Heart right ventricle (tissue), 16 donors: ENCODE measurements around the gene TCF4. TPM values are rescaled to one million over a fixed set of nuclear protein-coding genes. Genes with fewer than 3 reads are reported as not detected.

ENCODE experiments used
- ATAC-seq, 8 donors: fragments of 200-7000 bp; cut with Tn5 transposase; one replicate each; pipeline ENCODE4 v1.9.1; 2020; ENCODE audit warnings: mild to moderate bottlenecking in 8 of 8, moderate library complexity in 8 of 8, moderate number of reproducible peaks in 1 of 8
- DNase-seq, 2 donors: peaks; one replicate each; pipeline ENCODE4 v3.0.0-alpha.2; 2020
- H3K27ac ChIP-seq, 10 donors: fragments of 200-600 bp; sonication (generic) in 2 of 10; one replicate each; pipeline versions ENCODE4 v1.5.0 to v1.8.0; 2020 to 2022; ENCODE audit warnings: mild to moderate bottlenecking in 3 of 10
- H3K27me3 ChIP-seq, 7 donors: fragments of 200-600 bp; one replicate each; pipeline ENCODE4 v1.8.0; 2021 to 2022; ENCODE audit warnings: mild to moderate bottlenecking in 2 of 7
- H3K36me3 ChIP-seq, 9 donors: fragments of 200-600 bp; sonication (generic) in 1 of 9; one replicate each; pipeline versions ENCODE4 v1.5.0 to v1.8.0; 2020 to 2022; ENCODE audit warnings: mild to moderate bottlenecking in 2 of 9
- H3K4me1 ChIP-seq, 9 donors: fragments of 200-600 bp; sonication (generic) in 1 of 9; one replicate each; pipeline versions ENCODE4 v1.5.0 to v1.8.0; 2020 to 2022; ENCODE audit warnings: mild to moderate bottlenecking in 4 of 9
- H3K4me3 ChIP-seq, 10 donors: fragments of 200-600 bp; sonication (generic) in 2 of 10; one replicate each; pipeline versions ENCODE4 v1.5.0 to v1.8.0; 2020 to 2022; ENCODE audit warnings: mild to moderate bottlenecking in 7 of 10, moderate library complexity in 2 of 10
- H3K9me3 ChIP-seq, 11 donors: fragments of 200-600 bp in 10 of 11; sonication (generic) in 2 of 11; one replicate each; pipeline versions ENCODE4 v1.5.0 to v1.8.0; 2013 to 2022; ENCODE audit warnings: mild to moderate bottlenecking in 2 of 11, control low read depth in 1 of 11, moderate library complexity in 1 of 11
- WGBS, 2 donors: extraction: QIAGEN DNeasy Blood & Tissue Kit; methylation state at CpG; one replicate each; pipeline ENCODE4 v1.1.7; 2013; ENCODE audit warnings: inconsistent platforms in 1 of 2; 5-methylcytosine and 5-hydroxymethylcytosine counted together
- intact Hi-C, 10 donors: fragments of 100-400 bp; cut with DNase I; formaldehyde crosslinking; loops; one replicate each; pipeline versions ENCODE4 v1.11.1 to v1.14.2; 2022
- polyA plus RNA-seq, 2 donors: library from polyadenylated mRNA; stranded (reverse); fragments of 200-250 nt; gene quantifications; one replicate each; pipeline ENCODE4 v1.2.3, GENCODE V29; 2013
- total RNA-seq, 10 donors: library from RNA; stranded (reverse); fragmentation: NEBNext Ultra II Directional in 3 of 10; extraction: Animal tissue kit (Norgen Biotek cat#: 25700) in 3 of 10; gene quantifications; one replicate each; pipeline versions ENCODE4 v1.2.1 to v1.2.4, GENCODE V29; 2021 to 2023
- TF ChIP-seq, protein P1 (sequence below), 9 donors: fragments of 200-600 bp; sonication (generic) in 2 of 9; IDR thresholded peaks; one replicate each; pipeline versions ENCODE4 v1.5.0 to v1.8.0; 2021 to 2022; ENCODE audit warnings: antibody characterized with exemption in 9 of 9, mild to moderate bottlenecking in 5 of 9, moderate library complexity in 1 of 9
- donor health status: Arrhythmogenic right ventricular cardiomyopathy.
- donor health status: ischemic (EF 13 %, LVEDD 7.1; RV severe dilation, severe dysfunction).
- donor health status: healthy with polysubstance abuse.
- donor health status: DM: no; HTN: yes; CAD: no.
- donor health status: DM: no; HTN: no; CAD: no.
- donor health status: ischemic (EF 25% LVEDD 6.9; RV normal size, moderate dysfunction).
- donor health status: ischemic (EF 25% LVEDD 5.7; RV mildly dilated, moderate dysfunction).
- donor health status: healthy.
- donor health status: DM: yes; HTN: yes; CAD: no.
- donor health status: Ischemic cardiomyopathy.
- donor health status: ischemic (EF 35%, LVEDD 5.7; RV mildly dilated, moderate dysfunction).
- donor health status: nonischemic (EF 11% LVEDD 7.7; RV severe dilation, severe dysfunction).
- donor health status: DM: yes; HTN: yes; CAD: no.
- donor health status: PGD.
- donor health status: ischemic (EF 29% LVEDD 5.4; RV normal size, mild dysfunction).
- donor health status: nonischemic (EF 23%, LVEDD 6.1; RV moderate dilation, normal function).

The TCF4 gene
- total and polyA plus RNA-seq, 12 donors: 12.6 to 90.1 (median 65.5) TPM

DNA sequence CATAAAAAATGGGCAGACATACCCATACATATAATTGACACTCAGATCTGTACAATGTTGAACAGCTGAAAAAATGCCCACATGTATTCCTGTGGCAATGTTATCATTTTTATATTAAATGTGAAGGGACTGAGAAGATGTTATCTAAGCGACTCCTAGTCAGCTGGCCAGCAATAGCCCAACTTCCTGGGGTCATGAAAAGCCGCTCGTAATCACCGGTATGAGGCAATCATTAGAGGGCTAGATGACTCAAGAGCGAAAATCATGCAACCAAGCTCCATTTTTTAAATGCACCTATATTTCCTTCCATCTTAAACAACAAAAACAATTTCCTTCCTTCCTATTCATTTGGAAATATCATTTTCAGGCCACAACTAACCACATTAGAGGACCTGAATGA lies 354.1 kb downstream of the TCF4 start:
- Histone ChIP-seq H3K36me3 (peaks cover 0 to 71% (median 19%) of the 10 kb centered on the region in 9 donors), H3K9me3 (no peaks in the 10 kb centered on the region), H3K27me3 (no peaks in the 10 kb centered on the region), H3K27ac (peak overlapping the region in 9 of 10 donors; percentile 39 to 89 (median 64)), H3K4me3 (no peak overlapping the region), H3K4me1 (peaks cover 3 to 64% (median 39%) of the 10 kb centered on the region in 9 donors)
- intact Hi-C loops: loop anchor here (2.0 to 10.0 kb wide), 17 partner anchors 81 to 1343 kb away; partner anchors contain the start of gene TCF4 (in 2 of the 10)
- no peak for DNase-seq
- TF ChIP-seq, protein P1, sequence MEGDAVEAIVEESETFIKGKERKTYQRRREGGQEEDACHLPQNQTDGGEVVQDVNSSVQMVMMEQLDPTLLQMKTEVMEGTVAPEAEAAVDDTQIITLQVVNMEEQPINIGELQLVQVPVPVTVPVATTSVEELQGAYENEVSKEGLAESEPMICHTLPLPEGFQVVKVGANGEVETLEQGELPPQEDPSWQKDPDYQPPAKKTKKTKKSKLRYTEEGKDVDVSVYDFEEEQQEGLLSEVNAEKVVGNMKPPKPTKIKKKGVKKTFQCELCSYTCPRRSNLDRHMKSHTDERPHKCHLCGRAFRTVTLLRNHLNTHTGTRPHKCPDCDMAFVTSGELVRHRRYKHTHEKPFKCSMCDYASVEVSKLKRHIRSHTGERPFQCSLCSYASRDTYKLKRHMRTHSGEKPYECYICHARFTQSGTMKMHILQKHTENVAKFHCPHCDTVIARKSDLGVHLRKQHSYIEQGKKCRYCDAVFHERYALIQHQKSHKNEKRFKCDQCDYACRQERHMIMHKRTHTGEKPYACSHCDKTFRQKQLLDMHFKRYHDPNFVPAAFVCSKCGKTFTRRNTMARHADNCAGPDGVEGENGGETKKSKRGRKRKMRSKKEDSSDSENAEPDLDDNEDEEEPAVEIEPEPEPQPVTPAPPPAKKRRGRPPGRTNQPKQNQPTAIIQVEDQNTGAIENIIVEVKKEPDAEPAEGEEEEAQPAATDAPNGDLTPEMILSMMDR (IDR thresholded peaks at IDR 0.05): no peak
- ATAC-seq: peak in 6 of 8 donors; percentile 29 to 58 (median 40)
- 58 to 67% methylated on average over 5 of the region's 5 CpGs for WGBS, 2 donors

DNA sequence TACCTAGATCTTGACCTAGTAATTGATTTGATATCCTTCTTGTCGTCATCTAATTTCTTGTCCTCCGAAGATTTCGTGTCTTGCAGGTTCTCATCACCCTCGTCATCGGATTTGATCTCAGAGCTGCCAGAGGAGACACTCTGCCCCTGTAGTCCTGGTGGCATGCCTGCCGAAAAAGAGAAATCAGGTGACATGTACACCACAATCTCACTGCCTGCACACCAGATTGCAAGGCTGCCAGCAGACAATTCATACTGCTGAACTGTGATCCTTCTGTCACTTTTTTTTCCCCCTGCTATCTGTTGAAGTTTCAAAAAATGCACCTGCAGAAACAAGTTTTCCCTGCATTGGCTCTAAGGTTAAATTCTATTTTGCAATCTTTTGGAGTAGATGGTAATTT lies 355.5 kb downstream of the TCF4 start:
- H3K4me3 ChIP-seq: no peak overlapping the region
- DNase-seq: no peak
- intact Hi-C loops: loop anchor here in 9 of 10 donors (5.0 to 10.0 kb wide), 15 partner anchors 82 to 1345 kb away; partner anchors contain the start of gene TCF4 (in 2 of the 9)
- ATAC-seq: no peak
- no peaks in the 10 kb centered on the region for H3K27me3 ChIP-seq
- peak overlapping the region in 1 of 10 donors; percentile 18 for H3K27ac ChIP-seq
- H3K36me3 ChIP-seq: peaks cover 0 to 76% (median 19%) of the 10 kb centered on the region in 9 donors
- no peaks in the 10 kb centered on the region for H3K9me3 ChIP-seq
- WGBS, 2 donors: 85 to 87% methylated on average over 6 of the region's 6 CpGs
- H3K4me1 ChIP-seq: peaks cover 3 to 64% (median 37%) of the 10 kb centered on the region in 9 donors
- TF ChIP-seq, protein P1 (IDR thresholded peaks at IDR 0.05): no peak

DNA sequence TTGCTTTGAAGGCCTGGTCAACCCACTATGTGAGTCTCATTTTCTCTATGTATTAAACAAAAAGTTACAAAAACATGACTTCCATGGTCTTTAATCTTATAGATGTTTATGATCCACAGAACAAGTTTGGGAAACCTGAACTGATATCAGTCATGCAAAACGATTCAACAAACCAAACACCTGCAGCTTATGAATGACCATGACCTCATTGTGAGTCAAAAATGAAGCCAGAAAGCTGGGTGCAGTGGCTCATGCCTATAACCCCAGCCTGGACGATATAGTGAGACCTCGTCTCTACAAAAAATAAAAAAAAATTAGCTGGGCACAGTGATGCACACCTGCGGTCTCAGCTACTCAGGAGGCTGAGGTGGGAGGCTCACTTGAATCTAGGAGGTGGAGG lies 358.3 kb downstream of the TCF4 start:
- ATAC-seq: no peak
- TF ChIP-seq, protein P1 (IDR thresholded peaks at IDR 0.05): no peak
- Histone ChIP-seq H3K4me1 (peaks cover 3 to 41% (median 12%) of the 10 kb centered on the region in 9 donors), H3K36me3 (peaks cover 0 to 100% (median 19%) of the 10 kb centered on the region in 9 donors), H3K9me3 (no peaks in the 10 kb centered on the region), H3K4me3 (no peak overlapping the region), H3K27ac (peak overlapping the region in 1 of 10 donors; percentile 54), H3K27me3 (no peaks in the 10 kb centered on the region)
- intact Hi-C loops: loop anchor here in 9 of 10 donors (5.0 to 10.0 kb wide), 18 partner anchors 85 to 1348 kb away; partner anchors contain the start of gene TCF4 (in 2 of the 9)
- no peak for DNase-seq
- WGBS, 2 donors: 88 to 92% methylated on average over 4 of the region's 4 CpGs

DNA sequence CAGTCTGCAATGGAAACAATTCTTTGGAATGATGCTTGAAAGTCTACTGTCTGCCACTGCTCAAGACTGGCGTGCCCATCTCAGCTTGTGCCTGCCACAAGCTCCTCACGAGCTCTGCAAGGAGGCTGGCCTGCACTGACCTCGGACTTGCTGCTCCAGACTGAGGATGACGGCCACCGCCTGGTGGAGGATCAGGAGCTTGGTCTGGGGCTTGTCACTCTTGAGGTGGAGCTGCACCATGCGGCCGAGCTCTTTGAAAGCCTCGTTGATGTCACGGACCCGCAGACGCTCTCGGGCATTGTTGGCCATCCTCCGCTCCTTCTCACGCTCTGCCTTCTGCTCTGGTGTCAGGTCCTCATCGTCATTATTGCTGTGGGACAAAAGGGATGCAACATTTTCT lies 359.3 kb downstream of the TCF4 start:
- ATAC-seq (peak in 6 of 8 donors; percentile 9 to 53 (median 30)), DNase-seq (peak in 1 of 2 donors; percentile 14)
- Histone ChIP-seq H3K36me3 (peaks cover 0 to 99% (median 14%) of the 10 kb centered on the region in 9 donors), H3K9me3 (no peaks in the 10 kb centered on the region), H3K4me1 (peaks cover 0 to 32% (median 7%) of the 10 kb centered on the region in 9 donors), H3K27me3 (no peaks in the 10 kb centered on the region), H3K4me3 (no peak overlapping the region), H3K27ac (peak overlapping the region in 5 of 10 donors; percentile 16 to 54 (median 26))
- WGBS, 2 donors: 89 to 90% methylated on average over 15 of the region's 15 CpGs
- TF ChIP-seq, protein P1 (IDR thresholded peaks at IDR 0.05): no peak
- intact Hi-C loops: loop anchor here in 4 of 10 donors (5.0 to 10.0 kb wide), 4 partner anchors 114 to 856 kb away; no protein-coding TSS in a partner anchor
